Progenitor cell of endocrine pancreas (in vitro differentiated cells): Measurements from ENCODE around the gene ZNF763. TPM values are rescaled to one million over a fixed set of nuclear protein-coding genes. Genes with fewer than 3 reads are reported as not detected.
A peak's percentile ranks its signal among the peaks of the same experiment; 100 is the strongest.
"Not testable (repeated sequence)": the region's sequence is repeated elsewhere in the genome, so short reads cannot be mapped to it uniquely, and the experiment has no call there.

Experiments
- DNase-seq: peaks from one replicate; pipeline ENCODE4 v3.0.0; 2021; ENCODE audit warnings: low spot score; ENCODE audit not compliant: unreplicated experiment
- H3K27ac Mint-ChIP-seq: 2 replicates; pipeline ENCODE4 v1.8.0; 2021; ENCODE audit warnings: mild to moderate bottlenecking, moderate library complexity, mixed read lengths
- H3K27me3 Mint-ChIP-seq: 2 replicates; pipeline ENCODE4 v1.8.0; 2021; ENCODE audit warnings: mixed read lengths
- H3K36me3 Mint-ChIP-seq: 2 replicates; pipeline ENCODE4 v1.8.0; 2022; ENCODE audit warnings: mixed read lengths; ENCODE audit not compliant: insufficient read depth
- H3K4me1 Mint-ChIP-seq: 2 replicates; pipeline ENCODE4 v1.8.0; 2021; ENCODE audit warnings: low read depth, mixed read lengths
- H3K4me3 Mint-ChIP-seq: 2 replicates; pipeline ENCODE4 v1.8.0; 2021; ENCODE audit warnings: low read depth, mild to moderate bottlenecking, moderate library complexity, mixed read lengths
- H3K9me3 Mint-ChIP-seq: 2 replicates; pipeline ENCODE4 v1.8.0; 2021; ENCODE audit warnings: low read depth, mixed read lengths
- CTCF ChIP-seq: fragments of 200-600 bp; sonication (generic); IDR thresholded peaks from one replicate; pipeline ENCODE4 v1.5.0; 2021; ENCODE audit warnings: antibody characterized with exemption, mild to moderate bottlenecking; ENCODE audit not compliant: unreplicated experiment
- long read RNA-seq: library from polyadenylated mRNA; unstranded; transcript quantifications from one replicate; pipeline ENCODE4 v2.0.0, GENCODE V29; 2020
- total RNA-seq: library from RNA; stranded (reverse); gene quantifications from 2 replicates; pipeline ENCODE4 v1.2.1, GENCODE V29; 2021

Gene ZNF763
- total RNA-seq, result 8.7 and 8.9 TPM in 2 replicates
- long read RNA-seq, transcript ZNF763-202 (4 exons, 1,518 nt), result major isoform, 27 of 37 reads
- long read RNA-seq, transcript ZNF763-205 (3 exons, 582 nt), result minor isoform, 6 of 37 reads
- long read RNA-seq, partial matches to known transcripts, result 0 of 37 reads
- long read RNA-seq, other reads (novel, unspliced or antisense), result 2 of 37 reads

GRCh38 chr19:11964858-11965645, at the start of gene ZNF763:
TSS of gene ZNF763 (plus strand) at chr19:11965040. CDS start at chr19:11965209, 169 bp downstream.
- Mint-ChIP-seq H3K36me3 (peaks cover 29% of the 10 kb centered on the region), H3K27ac (peak within 1 kb of the TSS; percentile 99), H3K4me1 (peaks cover 14% of the 10 kb centered on the region), H3K4me3 (peak within 1 kb of the TSS; percentile 85), H3K27me3 (no peaks in the 10 kb centered on the region), H3K9me3 (peaks cover 16% of the 10 kb centered on the region)
- TF ChIP-seq CTCF, result no peak
- peak; percentile 84 for DNase-seq

GRCh38 chr19:11921852-11922495, 42.9 kb upstream of the ZNF763 start:
- Mint-ChIP-seq H3K36me3 (peaks cover 25% of the 10 kb centered on the region), H3K4me3 (no peak overlapping the region), H3K4me1 (peaks cover 32% of the 10 kb centered on the region), H3K27me3 (no peaks in the 10 kb centered on the region), H3K9me3 (peaks cover 18% of the 10 kb centered on the region), H3K27ac (peak overlapping the region; percentile 46)
- TF ChIP-seq CTCF, result no peak
- DNase-seq, result no peak

GRCh38 chr19:11924886-11925650, 39.8 kb upstream of the ZNF763 start, which contains the start of gene ZNF700:
TSS of gene ZNF700 (plus strand) at chr19:11925107. CDS start at chr19:11925211, 104 bp downstream.
- Mint-ChIP-seq H3K4me3 (peak within 1 kb of the TSS; percentile 97), H3K9me3 (peaks cover 14% of the 10 kb centered on the region), H3K27me3 (no peaks in the 10 kb centered on the region), H3K4me1 (peaks cover 32% of the 10 kb centered on the region), H3K27ac (peak within 1 kb of the TSS; percentile 100), H3K36me3 (peaks cover 39% of the 10 kb centered on the region)
- no peak for TF ChIP-seq CTCF
- DNase-seq, result peak; percentile 93

DNA sequence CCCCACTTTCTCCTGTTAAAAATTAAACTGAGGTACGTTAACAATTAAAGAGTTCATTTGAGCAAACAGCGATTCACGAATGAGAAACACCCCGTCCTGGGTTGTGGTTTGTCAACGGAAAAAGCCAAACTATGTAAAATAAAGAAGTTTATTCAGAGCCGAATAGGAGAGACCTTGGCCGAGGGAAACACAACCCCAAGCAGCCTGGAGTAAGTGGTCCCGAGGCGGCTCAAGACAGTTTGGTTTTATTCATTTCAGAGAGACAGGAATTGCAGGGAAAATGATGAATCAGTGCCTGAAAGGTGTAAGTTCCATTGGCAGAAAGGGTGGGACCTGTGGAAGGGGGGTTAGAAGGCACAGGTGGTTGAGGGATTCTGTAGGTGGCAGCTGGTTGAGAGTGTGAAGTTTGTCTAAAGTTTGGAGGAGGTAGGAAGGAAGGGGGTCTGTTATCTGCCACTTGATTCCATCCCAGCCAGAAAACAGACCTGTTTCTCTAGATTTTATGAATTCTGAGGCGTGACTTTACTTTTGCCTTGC, 39.1 kb upstream of the ZNF763 start:
- Mint-ChIP-seq H3K36me3 (peaks cover 45% of the 10 kb centered on the region), H3K4me1 (peaks cover 32% of the 10 kb centered on the region), H3K4me3 (peak overlapping the region; percentile 97), H3K9me3 (peaks cover 17% of the 10 kb centered on the region), H3K27ac (peak overlapping the region; percentile 95)
- H3K27me3 Mint-ChIP-seq, DNase-seq: not testable (repeated sequence)

- DNase-seq, result no peak
- Mint-ChIP-seq H3K4me1 (peaks cover 27% of the 10 kb centered on the region), H3K27ac (no peak overlapping the region), H3K27me3 (no peaks in the 10 kb centered on the region), H3K9me3 (peaks cover 24% of the 10 kb centered on the region), H3K36me3 (peaks cover 54% of the 10 kb centered on the region), H3K4me3 (no peak overlapping the region)
- TF ChIP-seq CTCF, result no peak
Observed at GRCh38 chr19:11927227-11927626, 37.6 kb upstream of the ZNF763 start.
